IPS-15b (cell line): ENCODE measurements around the gene TMEM63A.
A peak's percentile ranks its signal among the peaks of the same experiment; 100 is the strongest.
"Not testable (repeated sequence)": the region's sequence is repeated elsewhere in the genome, so short reads cannot be mapped to it uniquely, and the experiment has no call there.

Experiments
- H3K27me3 ChIP-seq: one replicate; pipeline ENCODE4 v1.6.1; 2013; ENCODE audit warnings: low read length; ENCODE audit not compliant: control insufficient read depth, insufficient read depth
- H3K36me3 ChIP-seq: one replicate; pipeline ENCODE4 v1.6.1; 2013; ENCODE audit warnings: low read length; ENCODE audit not compliant: control insufficient read depth, insufficient read depth
- H3K4me1 ChIP-seq: one replicate; pipeline ENCODE4 v1.6.1; 2013; ENCODE audit warnings: mild to moderate bottlenecking, low read length; ENCODE audit not compliant: control insufficient read depth, insufficient read depth
- H3K4me3 ChIP-seq: one replicate; pipeline ENCODE4 v1.5.1; 2013; ENCODE audit warnings: low read depth, low read length
- H3K9ac ChIP-seq: one replicate; pipeline ENCODE4 v1.6.1; 2013; ENCODE audit warnings: low read depth, mild to moderate bottlenecking, low read length
- H3K9me3 ChIP-seq: one replicate; pipeline ENCODE4 v1.6.1; 2013; ENCODE audit warnings: mild to moderate bottlenecking, low read length; ENCODE audit not compliant: control insufficient read depth, insufficient read depth

TMEM63A gene

GRCh38 chr1:225881959-225882693, at the start of gene TMEM63A:
Gene TMEM63A, minus strand, starts transcription at chr1:225882380. Its CDS starts 4,800 bp downstream, at chr1:225877580.
- H3K4me3 ChIP-seq: peak within 1 kb of the TSS; percentile 78
- peak within 1 kb of the TSS; percentile 87 for H3K9ac ChIP-seq
- peaks cover 14% of the 10 kb centered on the region for H3K4me1 ChIP-seq
- no peaks in the 10 kb centered on the region for H3K27me3 ChIP-seq
- no peaks in the 10 kb centered on the region for H3K9me3 ChIP-seq
- peaks cover 5% of the 10 kb centered on the region for H3K36me3 ChIP-seq

GRCh38 chr1:225931270-225932136, 49.3 kb upstream of the TMEM63A start:
- H3K36me3 ChIP-seq: no peaks in the 10 kb centered on the region
- no peaks in the 10 kb centered on the region for H3K4me1 ChIP-seq
- no peaks in the 10 kb centered on the region for H3K9me3 ChIP-seq
- no peak overlapping the region for H3K9ac ChIP-seq
- H3K27me3 ChIP-seq: no peaks in the 10 kb centered on the region
- H3K4me3 ChIP-seq: no peak overlapping the region

- H3K9ac ChIP-seq: no peak overlapping the region
- no peaks in the 10 kb centered on the region for H3K36me3 ChIP-seq
- H3K4me1 ChIP-seq: no peaks in the 10 kb centered on the region
- no peak overlapping the region for H3K4me3 ChIP-seq
- no peaks in the 10 kb centered on the region for H3K9me3 ChIP-seq
- H3K27me3 ChIP-seq: no peaks in the 10 kb centered on the region
These were observed 48.4 kb upstream of the TMEM63A start for GRCh38 chr1:225930566-225930965.

- not testable (repeated sequence) for H3K4me3 ChIP-seq, H3K4me1 ChIP-seq, H3K9me3 ChIP-seq, H3K9ac ChIP-seq, H3K27me3 ChIP-seq, H3K36me3 ChIP-seq
These were observed 47.3 kb upstream of the TMEM63A start for GRCh38 chr1:225929462-225929861.

GRCh38 chr1:225928186-225929175, 46.3 kb upstream of the TMEM63A start:
- Histone ChIP-seq H3K4me1 (no peaks in the 10 kb centered on the region), H3K36me3 (no peaks in the 10 kb centered on the region), H3K27me3 (no peaks in the 10 kb centered on the region), H3K9ac (no peak overlapping the region), H3K4me3 (no peak overlapping the region), H3K9me3 (no peaks in the 10 kb centered on the region)

- Histone ChIP-seq H3K9me3 (no peaks in the 10 kb centered on the region), H3K9ac (no peak overlapping the region), H3K4me1 (no peaks in the 10 kb centered on the region), H3K36me3 (peaks cover 8% of the 10 kb centered on the region), H3K4me3 (no peak overlapping the region), H3K27me3 (no peaks in the 10 kb centered on the region)
These were observed 44.5 kb upstream of the TMEM63A start for GRCh38 chr1:225926551-225927113.

GRCh38 chr1:225923692-225924555, 41.7 kb upstream of the TMEM63A start, which contains the start of gene PYCR2:
Gene PYCR2, minus strand, starts transcription at chr1:225924250. Its CDS starts 140 bp downstream, at chr1:225924110.
- Histone ChIP-seq H3K36me3 (peaks cover 23% of the 10 kb centered on the region), H3K4me3 (peak within 1 kb of the TSS; percentile 95), H3K27me3 (no peaks in the 10 kb centered on the region), H3K4me1 (no peaks in the 10 kb centered on the region), H3K9ac (peak within 1 kb of the TSS; percentile 94), H3K9me3 (no peaks in the 10 kb centered on the region)

- H3K36me3 ChIP-seq: peaks cover 25% of the 10 kb centered on the region
- H3K27me3 ChIP-seq: no peaks in the 10 kb centered on the region
- H3K9ac ChIP-seq: peak overlapping the region; percentile 94
- no peaks in the 10 kb centered on the region for H3K9me3 ChIP-seq
- peak overlapping the region; percentile 95 for H3K4me3 ChIP-seq
- H3K4me1 ChIP-seq: no peaks in the 10 kb centered on the region
These were observed 41.2 kb upstream of the TMEM63A start for GRCh38 chr1:225923381-225923691.

GRCh38 chr1:225921734-225922709, 39.8 kb upstream of the TMEM63A start:
- Histone ChIP-seq H3K36me3 (peaks cover 27% of the 10 kb centered on the region), H3K27me3 (no peaks in the 10 kb centered on the region), H3K4me3 (no peak overlapping the region), H3K4me1 (no peaks in the 10 kb centered on the region), H3K9me3 (no peaks in the 10 kb centered on the region), H3K9ac (no peak overlapping the region)

GRCh38 chr1:225919906-225920305, 37.7 kb upstream of the TMEM63A start:
- Histone ChIP-seq H3K9me3 (no peaks in the 10 kb centered on the region), H3K27me3 (no peaks in the 10 kb centered on the region), H3K36me3 (peaks cover 33% of the 10 kb centered on the region), H3K4me3 (no peak overlapping the region), H3K9ac (no peak overlapping the region), H3K4me1 (no peaks in the 10 kb centered on the region)
